HG03442 (cell line): ENCODE data around the gene GABRB1.

ENCODE experiments used
- ATAC-seq: cut with Tn5 transposase; IDR thresholded peaks from one replicate; pipeline ENCODE4 v1.9.1; 2021; ENCODE audit warnings: mild to moderate bottlenecking, moderate library complexity; ENCODE audit not compliant: unreplicated experiment

Gene GABRB1

DNA sequence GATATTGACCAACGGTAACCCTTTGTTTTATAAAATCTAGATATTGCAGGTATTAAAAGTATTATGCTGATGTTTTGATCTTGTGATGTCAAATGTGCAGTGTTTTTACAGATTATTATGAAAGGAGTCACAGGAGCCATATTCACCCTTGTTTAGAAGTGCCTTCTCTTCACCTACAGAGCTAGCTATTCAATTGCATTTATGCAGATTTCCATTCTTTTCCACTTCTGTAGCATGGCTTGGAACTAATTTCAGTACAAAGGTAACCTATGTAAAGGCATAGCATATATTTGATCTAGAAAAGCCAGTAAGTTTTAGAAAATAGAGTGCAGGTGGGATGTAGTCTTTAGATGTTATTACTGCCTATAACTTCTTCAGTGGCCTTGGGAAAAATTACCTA lies 176.2 kb downstream of the GABRB1 start:
- no peak for ATAC-seq

DNA sequence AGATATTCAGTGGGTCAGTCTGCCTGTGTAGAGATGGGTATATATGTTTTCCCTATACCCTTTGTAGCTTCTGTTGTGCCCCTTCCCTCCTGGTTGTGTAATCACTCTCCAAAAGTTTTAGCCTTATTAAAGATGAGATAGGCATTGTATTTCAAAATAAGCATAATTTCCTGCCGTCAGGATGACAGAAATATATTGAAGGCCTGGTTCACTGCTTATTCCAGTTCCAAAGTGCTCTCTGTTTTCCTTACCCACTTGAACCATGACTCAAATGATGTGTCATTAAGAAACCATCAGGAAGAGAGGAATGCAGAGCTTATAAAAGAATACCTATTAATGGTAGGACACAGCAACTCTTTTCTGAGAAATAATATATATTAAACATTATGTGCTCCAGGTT lies 178.5 kb downstream of the GABRB1 start:
- no peak for ATAC-seq

DNA sequence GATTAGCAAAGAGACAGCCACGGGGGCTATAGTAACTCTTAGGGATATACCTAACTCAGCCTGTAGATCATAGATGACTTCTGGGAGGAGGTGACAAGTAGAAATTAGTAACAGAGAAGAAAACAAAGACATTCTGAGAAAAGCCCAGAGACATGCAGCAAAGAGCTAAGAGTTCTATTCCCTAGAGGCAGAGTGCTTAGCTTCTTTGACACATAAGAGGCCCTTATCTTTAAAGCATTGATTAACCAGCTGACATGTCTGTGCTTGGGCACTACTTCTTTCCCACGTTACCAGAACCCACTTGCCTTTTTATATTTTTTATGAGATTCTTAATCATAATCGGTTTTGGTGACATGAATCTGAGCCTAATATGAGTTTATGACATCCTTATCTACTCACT lies 179.5 kb downstream of the GABRB1 start:
- ATAC-seq: no peak

DNA sequence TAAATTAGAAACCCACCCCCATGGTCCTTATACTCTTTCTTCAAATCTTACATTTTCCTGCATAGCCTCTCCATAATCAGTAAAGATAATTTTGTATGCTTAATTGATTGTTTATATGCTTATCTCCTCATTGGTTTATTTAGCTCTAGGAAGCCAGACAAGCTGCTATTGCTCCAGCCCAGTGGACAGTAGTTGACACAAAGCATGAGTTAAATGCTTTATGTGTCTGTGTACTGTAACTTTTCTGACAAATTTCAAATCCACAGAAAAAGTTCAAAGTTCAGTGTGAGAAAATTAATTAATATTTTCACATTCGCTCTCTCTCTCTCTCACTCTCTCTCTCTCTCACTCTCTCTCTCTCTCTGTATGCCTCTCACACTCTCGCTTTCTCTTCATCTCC lies 181.7 kb downstream of the GABRB1 start:
- ATAC-seq: no peak

DNA sequence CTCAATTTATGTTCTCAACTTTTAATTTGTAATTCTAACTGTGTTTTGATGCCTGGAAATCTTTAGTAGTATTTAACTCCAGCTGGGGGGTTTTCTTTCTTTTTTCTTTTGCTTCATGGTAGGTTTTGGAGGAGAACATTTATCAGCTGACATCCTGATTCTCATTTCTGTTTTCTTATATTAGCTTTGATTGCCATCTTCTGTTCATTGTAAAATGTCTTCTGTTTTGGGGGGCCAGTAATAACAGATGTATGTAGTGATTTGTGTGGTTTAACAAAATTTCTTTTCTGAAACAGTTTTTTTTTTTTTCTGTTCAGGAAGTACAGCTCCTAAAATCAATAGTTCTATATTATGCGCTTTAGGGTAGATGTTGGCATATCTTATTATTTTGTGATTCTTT lies 182.2 kb downstream of the GABRB1 start:
- no peak for ATAC-seq

DNA sequence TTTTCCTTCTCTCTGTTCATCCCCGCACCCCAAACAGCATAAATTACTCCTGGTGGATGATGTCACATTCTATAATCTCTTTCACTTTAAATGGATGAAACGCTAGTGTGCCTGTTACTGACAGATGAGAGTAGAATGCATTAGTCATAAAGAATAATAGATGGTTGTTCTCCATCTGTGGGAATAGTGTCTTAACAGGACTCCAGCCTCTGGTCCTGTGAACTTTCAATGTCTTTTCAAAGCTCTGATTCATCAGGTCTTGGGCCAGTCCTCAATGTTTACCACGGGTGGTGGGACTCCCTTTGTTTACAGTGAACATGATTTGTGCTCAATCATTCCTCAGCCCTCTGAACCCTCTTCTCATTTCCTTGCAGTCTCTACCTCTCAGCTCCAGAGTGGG lies 182.6 kb downstream of the GABRB1 start:
- no peak for ATAC-seq

DNA sequence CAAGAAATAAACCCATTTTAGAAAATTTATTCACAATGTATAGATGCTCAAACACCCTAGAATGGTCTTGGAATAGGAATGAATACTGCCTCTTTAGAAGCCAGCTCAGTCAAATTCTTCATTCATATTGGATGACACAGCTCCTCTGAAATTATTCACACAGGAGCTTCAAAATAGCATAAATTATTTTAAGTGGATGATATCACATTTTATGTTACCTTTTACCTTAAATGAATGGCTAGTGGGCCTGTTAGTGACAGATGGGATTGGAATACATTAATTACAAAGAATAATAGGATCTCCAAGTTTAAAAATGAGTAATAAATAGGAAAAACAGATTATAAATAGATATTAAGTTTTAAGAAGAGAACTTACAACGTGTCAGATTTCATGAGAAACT lies 184.4 kb downstream of the GABRB1 start:
- no peak for ATAC-seq

DNA sequence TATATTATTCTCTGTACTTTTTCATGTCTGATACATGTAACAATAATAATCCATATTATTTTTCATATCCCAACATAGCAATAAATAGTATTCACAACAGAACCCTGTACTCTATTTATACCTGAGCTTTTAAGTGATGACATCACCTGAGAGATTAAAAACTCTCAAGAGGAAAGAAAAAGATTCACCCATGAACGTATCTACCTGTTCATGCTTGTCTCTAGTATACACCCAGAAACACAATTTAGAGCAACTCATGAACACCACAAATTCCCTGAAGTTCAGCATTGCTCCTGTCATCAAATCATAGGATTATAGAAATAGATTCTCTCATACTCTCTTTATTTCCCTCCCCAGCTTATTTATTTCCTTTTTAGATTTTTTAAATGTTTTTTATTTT lies 185.9 kb downstream of the GABRB1 start:
- ATAC-seq: no peak

DNA sequence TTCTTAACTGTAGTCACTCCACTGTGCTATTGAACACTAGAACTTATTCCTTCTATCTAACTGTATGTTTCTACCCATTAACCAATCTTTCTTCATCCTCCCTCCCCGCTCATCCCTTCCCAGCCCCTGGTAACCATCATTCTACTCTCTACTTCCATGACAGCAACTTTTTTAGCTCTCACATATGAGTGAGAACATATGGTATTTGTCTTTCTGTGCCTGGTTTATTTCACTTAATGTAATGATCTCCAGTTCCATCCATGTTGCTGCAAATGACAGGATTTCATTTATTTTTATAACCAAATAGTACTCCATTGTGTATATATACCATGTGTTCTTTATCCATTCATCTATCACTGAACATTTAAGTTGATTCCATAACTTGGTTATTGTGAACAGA lies 186.5 kb downstream of the GABRB1 start:
- ATAC-seq: no peak

DNA sequence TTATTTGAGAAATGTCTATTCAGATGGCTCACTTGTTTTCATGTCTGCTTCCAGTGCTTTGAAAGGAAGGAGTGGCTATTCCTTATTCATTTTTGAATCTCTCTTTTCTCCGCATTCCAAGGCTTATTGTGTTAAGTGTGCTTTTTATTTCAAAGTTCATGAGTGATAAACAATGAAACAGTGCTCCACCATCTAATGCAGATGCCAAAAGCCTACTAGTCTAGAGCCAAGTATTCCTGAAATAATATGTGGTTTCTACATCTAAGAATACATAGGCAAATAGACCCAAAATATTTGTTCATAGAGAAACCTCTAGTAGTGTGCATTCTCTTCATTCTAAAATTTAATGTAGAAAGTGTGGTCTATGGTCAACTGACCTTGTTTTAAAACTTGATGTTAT lies 187.3 kb downstream of the GABRB1 start:
- ATAC-seq: no peak

DNA sequence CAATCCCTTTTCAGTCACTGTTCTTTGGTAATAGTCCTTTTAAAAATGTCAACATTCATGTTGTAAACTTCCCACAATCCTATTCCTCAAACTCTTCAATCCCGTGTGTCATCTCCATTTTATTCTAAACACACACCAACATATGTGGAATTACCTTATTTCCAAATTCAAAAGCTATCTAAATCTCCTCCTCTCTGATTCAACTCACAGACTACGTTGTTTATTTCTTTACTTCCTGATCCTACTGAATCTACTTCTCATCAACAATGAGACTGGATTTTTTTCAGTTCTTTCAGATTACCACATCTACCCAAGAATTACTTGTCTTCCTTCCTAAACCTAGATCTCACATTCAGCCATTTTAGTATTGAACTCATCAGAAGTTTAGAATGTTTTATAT lies 188.2 kb downstream of the GABRB1 start:
- ATAC-seq: no peak

DNA sequence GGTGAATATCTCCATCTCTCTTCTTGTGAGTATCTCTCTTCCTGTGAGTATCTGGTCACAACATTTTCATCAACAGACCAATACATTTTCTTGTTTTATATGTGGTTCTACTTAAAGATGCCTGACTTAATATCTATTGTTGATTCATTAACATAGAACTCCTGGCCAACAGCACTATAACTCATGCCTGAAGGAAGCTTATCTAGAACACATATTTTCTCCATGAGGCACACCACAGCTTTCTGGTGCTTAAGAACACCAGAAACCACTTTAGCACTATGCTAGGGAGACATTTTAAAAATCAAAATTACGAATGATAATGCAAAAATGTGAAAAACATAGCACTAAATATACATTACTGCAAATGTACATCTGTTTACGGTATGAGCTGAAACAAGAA lies 190.4 kb downstream of the GABRB1 start:
- ATAC-seq: no peak

DNA sequence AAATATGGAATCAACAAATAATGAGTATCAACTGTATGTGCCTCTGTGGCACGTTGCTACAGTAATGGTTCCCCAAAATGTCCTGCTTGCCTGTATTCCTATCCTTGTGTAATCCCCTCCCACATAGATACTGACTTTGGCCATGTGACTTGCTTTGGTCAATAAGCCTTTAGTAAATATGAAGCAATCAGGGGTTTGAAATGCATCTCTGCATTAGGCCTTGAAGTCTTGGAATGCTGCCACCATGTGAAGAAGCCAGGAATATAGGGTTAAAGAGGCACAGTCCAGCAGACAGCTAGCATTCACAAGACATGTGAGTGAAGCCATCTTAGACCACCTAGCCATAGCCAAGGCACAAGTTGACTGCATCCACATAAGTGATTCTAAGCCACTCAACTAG lies 190.9 kb downstream of the GABRB1 start:
- ATAC-seq: no peak

DNA sequence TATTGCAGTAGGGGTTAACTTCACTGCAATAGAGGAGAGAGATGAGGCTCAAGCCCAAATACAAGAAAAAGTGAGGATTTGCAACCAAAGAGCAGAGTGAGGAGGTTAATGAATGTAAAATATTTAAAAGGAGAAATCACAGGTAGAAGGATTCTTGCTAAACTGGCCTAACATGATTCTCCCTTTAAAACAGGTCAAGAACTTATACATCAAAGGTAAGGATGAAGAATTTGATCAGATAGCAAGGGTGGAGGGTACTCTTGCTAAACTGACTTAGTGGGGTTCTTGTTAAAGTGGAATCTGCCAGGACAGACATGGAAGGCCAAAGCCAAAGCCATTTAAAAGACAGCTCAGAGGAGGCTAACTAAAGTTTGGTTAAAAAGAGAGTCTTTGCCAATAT lies 193.0 kb downstream of the GABRB1 start:
- no peak for ATAC-seq

DNA sequence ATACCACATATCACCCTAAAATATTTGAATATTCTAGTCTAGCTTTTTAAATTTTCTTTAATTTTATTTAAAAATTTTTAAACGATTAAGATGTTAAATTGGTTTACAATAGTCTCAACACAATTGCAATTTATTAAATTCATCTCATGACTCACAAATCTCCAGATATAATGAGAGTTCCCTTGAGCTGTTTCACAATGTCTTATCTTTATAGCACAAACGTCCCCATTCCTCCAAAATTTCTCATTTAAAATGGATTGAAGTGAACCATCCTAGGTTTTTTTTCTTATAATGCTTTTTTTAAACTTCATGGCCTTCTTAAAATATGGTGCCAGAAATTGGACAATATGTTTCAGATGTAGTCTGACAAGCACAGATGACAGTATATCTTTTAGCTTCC lies 204.4 kb downstream of the GABRB1 start:
- ATAC-seq: no peak

DNA sequence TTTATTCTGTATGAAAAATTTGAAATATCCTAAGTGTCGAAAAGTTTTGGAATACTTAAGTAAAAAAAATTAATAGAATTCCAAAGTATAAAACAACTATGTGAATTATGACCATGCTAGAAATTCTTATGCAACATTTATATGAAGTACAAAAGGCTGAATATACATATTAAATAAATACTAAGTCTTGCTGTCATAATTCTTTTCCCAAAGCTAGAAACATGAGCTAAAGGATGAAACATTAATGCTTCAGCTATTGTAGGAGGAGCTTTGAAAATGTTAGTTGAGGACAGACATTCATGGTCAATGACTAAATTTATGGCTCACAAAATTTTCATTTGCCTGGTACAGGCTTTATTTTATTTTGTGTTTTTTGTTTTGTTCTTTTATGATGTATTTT lies 207.3 kb downstream of the GABRB1 start:
- ATAC-seq: no peak

DNA sequence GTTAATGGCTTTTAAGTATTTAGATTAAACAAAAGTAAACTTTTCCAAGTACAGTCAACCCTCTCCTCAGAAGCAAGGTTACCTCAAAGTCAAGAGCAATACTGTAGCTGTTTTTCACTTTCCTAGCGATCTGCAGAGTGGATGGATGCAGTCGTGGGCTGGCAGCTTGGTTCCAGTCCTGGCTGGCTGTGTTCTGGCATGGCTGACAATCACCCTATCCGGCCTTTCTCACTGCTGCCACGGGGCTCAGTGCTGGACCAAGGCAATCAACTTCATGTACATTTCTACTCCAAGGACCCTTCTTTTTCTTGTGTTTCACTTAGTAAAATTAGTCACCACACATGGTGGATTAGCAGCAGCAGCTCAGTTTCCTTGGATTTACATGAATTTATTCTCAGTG lies 208.3 kb downstream of the GABRB1 start:
- no peak for ATAC-seq

DNA sequence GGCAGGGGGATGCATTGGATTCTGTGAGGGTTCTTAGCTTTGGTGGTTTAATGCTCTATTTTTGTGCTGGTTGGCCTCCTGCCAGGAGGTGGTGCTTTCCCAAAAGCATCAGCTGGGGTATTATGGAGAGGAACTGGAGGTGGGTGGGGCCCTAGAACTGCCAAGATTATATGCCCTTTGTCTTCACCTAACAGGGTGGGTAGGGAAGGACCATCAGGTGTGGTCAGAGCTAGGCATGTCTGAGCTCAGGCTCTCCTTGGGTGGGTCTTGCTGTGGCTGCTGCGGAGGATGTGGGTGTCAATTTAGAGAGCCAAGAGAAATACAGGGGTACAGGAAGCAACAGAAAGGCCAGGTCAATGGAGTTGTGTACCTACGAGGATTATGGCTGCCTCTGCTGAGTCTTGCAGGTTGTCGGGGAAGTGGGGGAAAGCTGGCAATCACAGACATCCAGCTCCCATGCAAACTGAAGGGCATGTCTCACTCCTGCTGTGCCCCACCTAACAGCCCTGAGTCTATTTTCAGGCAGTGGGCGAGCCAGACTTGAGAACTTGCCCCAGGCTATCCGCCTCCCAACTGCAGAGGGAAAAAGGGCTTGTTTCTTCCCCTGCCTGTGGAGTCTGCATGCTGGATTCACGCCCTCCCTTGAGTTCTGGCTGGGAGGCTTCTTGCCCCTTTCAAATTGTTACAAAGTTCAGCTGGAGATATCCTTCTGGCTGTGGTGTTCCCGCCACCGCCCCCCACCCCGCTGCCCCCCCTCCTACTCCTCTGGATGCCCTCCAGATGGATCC lies 220.2 kb downstream of the GABRB1 start:
- no peak for ATAC-seq

DNA sequence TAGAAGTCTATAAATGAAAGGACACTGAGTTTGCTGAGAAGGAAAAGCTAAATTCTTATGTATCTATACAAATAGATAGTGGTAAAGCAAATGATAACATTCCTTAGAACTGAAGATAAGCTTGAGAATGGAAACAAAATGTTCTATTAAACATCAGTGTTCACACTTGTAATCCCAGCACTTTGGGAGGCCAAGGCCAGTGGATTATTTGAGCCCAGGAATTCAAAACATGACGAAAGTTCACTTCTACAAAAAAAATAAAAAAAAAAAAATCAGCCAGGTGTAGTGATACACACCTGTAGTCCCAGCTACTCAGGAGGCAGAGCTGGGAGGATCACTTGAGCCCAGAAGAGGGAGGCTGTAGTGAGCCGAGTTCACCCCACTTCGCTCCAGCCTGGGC lies 232.4 kb downstream of the GABRB1 start:
- ATAC-seq: no peak

DNA sequence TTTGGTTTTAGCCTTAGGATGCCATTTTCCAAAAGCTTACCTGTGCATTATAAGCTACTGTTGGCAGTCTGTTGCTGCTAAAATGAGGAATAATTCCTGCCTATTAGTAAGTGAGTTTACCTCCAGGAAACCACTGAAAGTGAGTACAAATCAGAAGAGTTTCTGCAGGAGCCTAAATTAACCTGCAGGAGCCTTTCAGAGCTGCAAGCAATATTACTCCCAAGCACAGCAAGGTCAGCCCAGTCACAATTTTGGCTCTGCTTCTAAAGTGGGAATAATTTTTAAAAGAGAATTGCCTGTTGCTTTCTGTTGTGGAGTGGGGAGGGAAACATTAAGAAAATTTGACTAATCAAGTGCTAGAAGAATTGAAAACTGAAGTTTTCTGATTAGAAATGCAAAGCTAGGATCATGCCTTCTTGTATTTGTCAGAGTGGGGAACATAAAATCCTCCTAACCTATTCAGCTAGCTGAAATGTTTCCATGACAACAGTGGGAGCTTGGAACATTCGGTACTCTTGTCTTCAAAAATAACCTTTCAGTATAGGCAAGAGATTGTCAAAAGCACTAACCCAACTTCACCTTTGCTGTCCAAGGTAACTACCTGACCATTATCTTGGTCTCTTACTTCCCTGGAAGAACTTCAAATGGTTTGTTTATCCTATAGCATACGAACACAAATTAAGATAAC lies 239.0 kb downstream of the GABRB1 start:
- no peak for ATAC-seq

DNA sequence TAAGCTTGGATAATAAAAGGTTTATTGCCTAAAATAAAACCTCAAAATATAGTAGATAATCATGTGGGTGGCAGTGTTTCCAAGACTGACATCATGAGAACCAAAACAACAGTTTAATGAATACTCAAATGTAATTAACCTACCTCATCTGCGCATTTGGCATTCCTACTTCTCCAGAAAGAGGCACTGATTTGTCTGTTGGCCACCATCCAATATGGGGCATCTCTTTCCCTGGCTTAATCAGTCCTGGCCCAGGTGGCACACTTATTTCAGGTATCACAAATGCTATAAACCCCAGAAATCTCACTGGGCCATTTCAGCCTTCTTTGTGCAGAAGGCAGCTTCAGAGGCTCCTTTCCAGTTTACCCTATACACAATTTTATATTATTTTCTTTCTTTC lies 239.9 kb downstream of the GABRB1 start:
- no peak for ATAC-seq

DNA sequence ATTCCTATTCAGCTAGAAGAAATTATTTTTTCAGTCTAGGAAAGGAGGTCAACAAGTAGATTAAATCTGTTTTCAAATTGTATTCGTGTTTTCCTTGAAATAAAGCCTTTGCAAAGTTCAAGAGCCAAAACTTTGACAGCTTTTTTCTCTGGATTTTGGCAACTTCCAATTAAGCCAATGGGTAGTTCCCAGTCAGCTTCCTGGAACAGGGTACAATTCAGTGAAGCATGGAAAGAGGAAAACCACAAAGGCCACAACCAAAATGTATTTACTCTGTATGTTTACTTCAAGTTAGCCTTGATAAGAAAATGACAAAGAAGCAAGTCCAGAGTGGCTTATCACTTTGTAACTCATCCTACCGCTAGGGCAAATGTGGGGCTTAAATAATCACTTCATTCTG lies 243.5 kb downstream of the GABRB1 start:
- no peak for ATAC-seq

DNA sequence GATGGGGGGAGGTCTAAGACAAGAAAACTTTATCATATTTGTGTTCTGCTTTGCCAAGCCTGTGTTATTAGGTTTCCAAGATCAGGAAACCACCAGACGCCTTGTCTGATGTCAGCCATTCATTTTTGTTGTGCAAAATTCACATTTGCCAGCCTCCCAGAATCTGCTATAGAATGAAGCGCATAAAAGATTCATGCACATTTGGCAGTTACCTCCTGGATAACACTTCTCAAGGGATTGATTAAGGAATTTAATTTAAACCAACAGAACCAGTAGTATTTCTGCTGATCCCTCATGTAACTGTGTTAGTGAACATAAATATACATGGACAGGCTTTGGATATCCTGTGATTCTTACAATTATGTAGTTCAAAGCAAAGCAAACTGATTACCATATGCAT lies 244.2 kb downstream of the GABRB1 start:
- no peak for ATAC-seq
